ENCODE measurements around the gene SIAH1.
"Not testable (repeated sequence)": the region's sequence is repeated elsewhere in the genome, so short reads cannot be mapped to it uniquely, and the experiment has no call there.

SIAH1 gene

GRCh38 chr16:48385253-48386150, at the start of gene SIAH1:
TSS of gene SIAH1 (minus strand) at chr16:48385413. CDS start at chr16:48362428, 22,985 bp downstream.
- peak; percentile 86 for DNase-seq (ENCODE audit: low read depth)

- no peak for DNase-seq (ENCODE audit: low read depth)
Measured at GRCh38 chr16:48434653-48435317, 49.6 kb upstream of the SIAH1 start.

- no peak for DNase-seq (ENCODE audit: low read depth)
Measured at GRCh38 chr16:48433850-48434530, 48.8 kb upstream of the SIAH1 start.

- DNase-seq (ENCODE audit: low read depth) = no peak
Measured at GRCh38 chr16:48433116-48433849, 48.1 kb upstream of the SIAH1 start.

GRCh38 chr16:48432136-48432535, 46.9 kb upstream of the SIAH1 start:
- no peak for DNase-seq (ENCODE audit: low read depth)

GRCh38 chr16:48430890-48431289, 45.7 kb upstream of the SIAH1 start:
- no peak for DNase-seq (ENCODE audit: low read depth)

- no peak for DNase-seq (ENCODE audit: low read depth)
Measured at GRCh38 chr16:48426244-48427141, 41.3 kb upstream of the SIAH1 start.

GRCh38 chr16:48422537-48422936, 37.3 kb upstream of the SIAH1 start:
- DNase-seq (ENCODE audit: low read depth) = no peak

- DNase-seq (ENCODE audit: low read depth) = no peak
Measured at GRCh38 chr16:48421741-48422140, 36.5 kb upstream of the SIAH1 start.

- no peak for DNase-seq (ENCODE audit: low read depth)
Measured at GRCh38 chr16:48420437-48420836, 35.2 kb upstream of the SIAH1 start.

GRCh38 chr16:48416617-48417016, 31.4 kb upstream of the SIAH1 start:
- not testable (repeated sequence) for DNase-seq (ENCODE audit: low read depth)

- DNase-seq (ENCODE audit: low read depth) = no peak
Measured at GRCh38 chr16:48413272-48413671, 28.1 kb upstream of the SIAH1 start.

GRCh38 chr16:48409839-48410632, 24.8 kb upstream of the SIAH1 start:
- DNase-seq (ENCODE audit: low read depth) = no peak

GRCh38 chr16:48408688-48409087, 23.5 kb upstream of the SIAH1 start:
- DNase-seq (ENCODE audit: low read depth) = no peak

GRCh38 chr16:48405907-48406306, 20.7 kb upstream of the SIAH1 start:
- DNase-seq (ENCODE audit: low read depth) = no peak

- no peak for DNase-seq (ENCODE audit: low read depth)
Measured at GRCh38 chr16:48405153-48405552, 19.9 kb upstream of the SIAH1 start.

- DNase-seq (ENCODE audit: low read depth) = not testable (repeated sequence)
Measured at GRCh38 chr16:48402547-48402946, 17.3 kb upstream of the SIAH1 start.

- DNase-seq (ENCODE audit: low read depth) = no peak
Measured at GRCh38 chr16:48395375-48395774, 10.2 kb upstream of the SIAH1 start.

- no peak for DNase-seq (ENCODE audit: low read depth)
Measured at GRCh38 chr16:48394355-48394703, 9.1 kb upstream of the SIAH1 start.

All from activated T-helper 1 cell treated with Interleukin-2 at 50 U/mL for 16 hours (primary cell).